HG03025 (cell line): ENCODE data around the gene HS2ST1.
"Not testable (repeated sequence)": the region's sequence is repeated elsewhere in the genome, so short reads cannot be mapped to it uniquely, and the experiment has no call there.

ENCODE experiments used
- ATAC-seq: cut with Tn5 transposase; IDR thresholded peaks from one replicate; pipeline ENCODE4 v1.9.1; 2021; ENCODE audit warnings: mild to moderate bottlenecking, moderate library complexity; ENCODE audit not compliant: unreplicated experiment, low FRiP score

Gene HS2ST1

GRCh38 chr1:86924324-86924960, 10.0 kb downstream of the HS2ST1 start:
- ATAC-seq: no peak

GRCh38 chr1:86925742-86926141, 11.3 kb downstream of the HS2ST1 start:
- ATAC-seq: no peak

GRCh38 chr1:86926883-86927282, 12.4 kb downstream of the HS2ST1 start:
- ATAC-seq: no peak

- no peak for ATAC-seq
These were observed 14.4 kb downstream of the HS2ST1 start for GRCh38 chr1:86928819-86929218.

- no peak for ATAC-seq
These were observed 18.6 kb downstream of the HS2ST1 start for GRCh38 chr1:86933051-86933450.

- no peak for ATAC-seq
These were observed 19.3 kb downstream of the HS2ST1 start for GRCh38 chr1:86933562-86934377.

GRCh38 chr1:86938450-86938849, 24.0 kb downstream of the HS2ST1 start:
- no peak for ATAC-seq

GRCh38 chr1:86938855-86939254, 24.4 kb downstream of the HS2ST1 start:
- no peak for ATAC-seq

- ATAC-seq: no peak
These were observed 25.0 kb downstream of the HS2ST1 start for GRCh38 chr1:86939406-86939805.

- no peak for ATAC-seq
These were observed 26.2 kb downstream of the HS2ST1 start for GRCh38 chr1:86940599-86940998.

- ATAC-seq: no peak
These were observed 27.6 kb downstream of the HS2ST1 start for GRCh38 chr1:86942042-86942441.

GRCh38 chr1:86942743-86943142, 28.3 kb downstream of the HS2ST1 start:
- no peak for ATAC-seq

- ATAC-seq: no peak
These were observed 33.8 kb downstream of the HS2ST1 start for GRCh38 chr1:86948212-86948611.

GRCh38 chr1:86950712-86951419, 36.4 kb downstream of the HS2ST1 start:
- ATAC-seq: no peak

- ATAC-seq: no peak
These were observed 37.0 kb downstream of the HS2ST1 start for GRCh38 chr1:86951430-86951829.

- no peak for ATAC-seq
These were observed 38.7 kb downstream of the HS2ST1 start for GRCh38 chr1:86953167-86953566.

GRCh38 chr1:86955678-86956077, 41.2 kb downstream of the HS2ST1 start:
- no peak for ATAC-seq

GRCh38 chr1:86956221-86956620, 41.8 kb downstream of the HS2ST1 start:
- ATAC-seq: no peak

GRCh38 chr1:86957221-86957620, 42.8 kb downstream of the HS2ST1 start:
- ATAC-seq: no peak

GRCh38 chr1:86960548-86960947, 46.1 kb downstream of the HS2ST1 start:
- ATAC-seq: no peak

GRCh38 chr1:86963841-86964240, 49.4 kb downstream of the HS2ST1 start:
- ATAC-seq: not testable (repeated sequence)
